Activated CD8-positive, alpha-beta memory T cell treated with anti-CD3 and anti-CD28 coated beads, Interleukin-2, amount 10 ng/mL, durations not matched to agents 7 days and 5 days (primary cell): Measurements from ENCODE around the gene CUL4A. TPM values are rescaled to one million over a fixed set of nuclear protein-coding genes. Genes with fewer than 3 reads are reported as not detected.

ENCODE experiments used
- ATAC-seq: fragments of 150-1000 bp; cut with Tn5 transposase; one replicate; pipeline ENCODE4 v1.10.0; 2021; ENCODE audit warnings: moderate library complexity
- CTCF ChIA-PET: fragments of 350-600 bp; sonication (Branson Sonifier 250); formaldehyde crosslinking; loops from one replicate; lab custom pipeline; 2021; ENCODE audit warnings: antibody characterized with exemption; lab: Charles Lee
- DNase-seq: peaks from one replicate; pipeline ENCODE4 v3.0.0-alpha.2; 2020
- H3K27ac Mint-ChIP-seq: one replicate; pipeline ENCODE4 v1.8.0; 2021; ENCODE audit warnings: mild to moderate bottlenecking, mixed read lengths
- H3K27me3 Mint-ChIP-seq: one replicate; pipeline ENCODE4 v1.8.0; 2021; ENCODE audit warnings: mixed read lengths
- H3K36me3 Mint-ChIP-seq: one replicate; pipeline ENCODE4 v1.8.0; 2021; ENCODE audit warnings: mild to moderate bottlenecking, mixed read lengths
- H3K4me1 Mint-ChIP-seq: one replicate; pipeline ENCODE4 v1.8.0; 2021; ENCODE audit warnings: mixed read lengths
- H3K4me3 Mint-ChIP-seq: one replicate; pipeline ENCODE4 v1.8.0; 2021; ENCODE audit warnings: mild to moderate bottlenecking, moderate library complexity, mixed read lengths
- H3K9me3 Mint-ChIP-seq: one replicate; pipeline ENCODE4 v1.8.0; 2022; ENCODE audit warnings: low read depth, mixed read lengths
- total RNA-seq, 2 experiments: library from RNA; stranded (reverse); gene quantifications; one replicate each; pipeline ENCODE4 v1.2.3, GENCODE V29; 2021

CUL4A gene
- total RNA-seq, 2 experiments from 2014 or later, result 73.8 to 76.0 TPM

GRCh38 chr13:113186061-113186900 is 23.1 kb upstream of the CUL4A start:
- CTCF ChIA-PET, result interaction anchor here (0.6 to 4.0 kb wide), 3 partner anchors 17 to 23 kb away, joined by 3 to 18 read pairs (median 4); partner anchors contain the start of genes CUL4A and PCID2
- Mint-ChIP-seq H3K36me3 (peaks cover 57% of the 10 kb centered on the region), H3K27me3 (no peaks in the 10 kb centered on the region), H3K4me1 (peaks cover 60% of the 10 kb centered on the region), H3K4me3 (peak overlapping the region; percentile 23), H3K9me3 (peaks cover 2% of the 10 kb centered on the region), H3K27ac (peak overlapping the region; percentile 63)
- DNase-seq (no peak), ATAC-seq (peak; percentile 35)

- Mint-ChIP-seq H3K4me3 (no peak overlapping the region), H3K27ac (peak overlapping the region; percentile 56)
Measured at GRCh38 chr13:113187263-113187669, 22.1 kb upstream of the CUL4A start.

GRCh38 chr13:113187883-113188665 is 21.3 kb upstream of the CUL4A start:
- peaks cover 53% of the 10 kb centered on the region for H3K4me1 Mint-ChIP-seq
- H3K9me3 Mint-ChIP-seq, result peaks cover 2% of the 10 kb centered on the region
- H3K27me3 Mint-ChIP-seq, result no peaks in the 10 kb centered on the region
- CTCF ChIA-PET, result no interaction called here
- H3K36me3 Mint-ChIP-seq, result peaks cover 52% of the 10 kb centered on the region
- peak overlapping the region; percentile 33 for H3K27ac Mint-ChIP-seq
- DNase-seq, result no peak
- ATAC-seq, result no peak
- no peak overlapping the region for H3K4me3 Mint-ChIP-seq

More at GRCh38 chr13:113187263-113187669, 22.1 kb upstream of the CUL4A start:
- peaks cover 2% of the 10 kb centered on the region for H3K9me3 Mint-ChIP-seq
- ATAC-seq (peak; percentile 28), DNase-seq (peak; percentile 55)
- H3K4me1 Mint-ChIP-seq, result peaks cover 56% of the 10 kb centered on the region
- H3K27me3 Mint-ChIP-seq, result no peaks in the 10 kb centered on the region
- H3K36me3 Mint-ChIP-seq, result peaks cover 54% of the 10 kb centered on the region
- CTCF ChIA-PET, result interaction anchor here (0.6 to 4.0 kb wide), 3 partner anchors 16 to 279 kb away, joined by 3 to 18 read pairs (median 4); partner anchors contain the start of genes CUL4A and PCID2

GRCh38 chr13:113190181-113190580 is 19.2 kb upstream of the CUL4A start:
- ATAC-seq, result no peak
- H3K36me3 Mint-ChIP-seq, result peaks cover 46% of the 10 kb centered on the region
- peaks cover 2% of the 10 kb centered on the region for H3K9me3 Mint-ChIP-seq
- H3K4me1 Mint-ChIP-seq, result peaks cover 36% of the 10 kb centered on the region
- H3K27me3 Mint-ChIP-seq, result no peaks in the 10 kb centered on the region
- H3K4me3 Mint-ChIP-seq, result no peak overlapping the region
- DNase-seq, result no peak
- no peak overlapping the region for H3K27ac Mint-ChIP-seq
- CTCF ChIA-PET, result no interaction called here

- Mint-ChIP-seq H3K27me3 (no peaks in the 10 kb centered on the region), H3K36me3 (peaks cover 46% of the 10 kb centered on the region), H3K4me3 (no peak overlapping the region), H3K27ac (no peak overlapping the region), H3K4me1 (peaks cover 19% of the 10 kb centered on the region), H3K9me3 (peaks cover 2% of the 10 kb centered on the region)
- DNase-seq, result no peak
- ATAC-seq, result no peak
- CTCF ChIA-PET, result no interaction called here
Measured at GRCh38 chr13:113192279-113192678, 17.1 kb upstream of the CUL4A start.

- no peak for DNase-seq
- ATAC-seq, result no peak
- Mint-ChIP-seq H3K4me1 (peaks cover 13% of the 10 kb centered on the region), H3K27me3 (no peaks in the 10 kb centered on the region), H3K4me3 (no peak overlapping the region), H3K27ac (peak overlapping the region; percentile 18), H3K9me3 (peaks cover 2% of the 10 kb centered on the region), H3K36me3 (peaks cover 46% of the 10 kb centered on the region)
- CTCF ChIA-PET, result no interaction called here
Measured at GRCh38 chr13:113192902-113193301, 16.5 kb upstream of the CUL4A start.

- DNase-seq (no peak), ATAC-seq (no peak)
- Mint-ChIP-seq H3K27ac (no peak overlapping the region), H3K4me1 (no peaks in the 10 kb centered on the region), H3K27me3 (no peaks in the 10 kb centered on the region), H3K36me3 (peaks cover 34% of the 10 kb centered on the region), H3K9me3 (no peaks in the 10 kb centered on the region), H3K4me3 (no peak overlapping the region)
- CTCF ChIA-PET, result no interaction called here
Measured at GRCh38 chr13:113195360-113195759, 14.1 kb upstream of the CUL4A start.

- Mint-ChIP-seq H3K36me3 (peaks cover 30% of the 10 kb centered on the region), H3K27me3 (no peaks in the 10 kb centered on the region)
- ATAC-seq, result no peak
Measured at GRCh38 chr13:113196970-113197737, 12.3 kb upstream of the CUL4A start.

GRCh38 chr13:113201815-113202214 is 7.6 kb upstream of the CUL4A start:
- Mint-ChIP-seq H3K9me3 (no peaks in the 10 kb centered on the region), H3K4me3 (no peak overlapping the region), H3K27me3 (no peaks in the 10 kb centered on the region), H3K36me3 (peaks cover 34% of the 10 kb centered on the region), H3K4me1 (peaks cover 44% of the 10 kb centered on the region), H3K27ac (no peak overlapping the region)
- CTCF ChIA-PET, result no interaction called here
- no peak for ATAC-seq
- DNase-seq, result no peak

More at GRCh38 chr13:113196970-113197737, 12.3 kb upstream of the CUL4A start:
- Mint-ChIP-seq H3K4me1 (peaks cover 3% of the 10 kb centered on the region), H3K9me3 (no peaks in the 10 kb centered on the region), H3K4me3 (no peak overlapping the region), H3K27ac (no peak overlapping the region)
- CTCF ChIA-PET, result interaction anchor here (2.1 kb wide), 1 partner anchor 10 kb away, joined by 4 read pairs; no protein-coding TSS in a partner anchor
- DNase-seq, result no peak

GRCh38 chr13:113202912-113203311 is 6.5 kb upstream of the CUL4A start:
- H3K27ac Mint-ChIP-seq, result peak overlapping the region; percentile 14

GRCh38 chr13:113203507-113204377 is 5.7 kb upstream of the CUL4A start:
- H3K4me3 Mint-ChIP-seq, result no peak overlapping the region
- CTCF ChIA-PET, result interaction anchor here (0.6 to 0.9 kb wide), 2 partner anchors 17 to 77 kb away, joined by 3 to 4 read pairs; no protein-coding TSS in a partner anchor

More at GRCh38 chr13:113202912-113203311, 6.5 kb upstream of the CUL4A start:
- H3K9me3 Mint-ChIP-seq, result no peaks in the 10 kb centered on the region
- no peak for DNase-seq
- no peaks in the 10 kb centered on the region for H3K27me3 Mint-ChIP-seq
- ATAC-seq, result no peak
- peaks cover 29% of the 10 kb centered on the region for H3K36me3 Mint-ChIP-seq
- H3K4me1 Mint-ChIP-seq, result peaks cover 53% of the 10 kb centered on the region
- no peak overlapping the region for H3K4me3 Mint-ChIP-seq
- CTCF ChIA-PET, result interaction anchor here (0.9 kb wide), 1 partner anchor 76 kb away, joined by 3 read pairs; no protein-coding TSS in a partner anchor

GRCh38 chr13:113204378-113204734 is 5.1 kb upstream of the CUL4A start:
- ATAC-seq, result no peak
- peaks cover 53% of the 10 kb centered on the region for H3K4me1 Mint-ChIP-seq
- H3K4me3 Mint-ChIP-seq, result no peak overlapping the region
- peaks cover 23% of the 10 kb centered on the region for H3K36me3 Mint-ChIP-seq
- CTCF ChIA-PET, result no interaction called here
- H3K9me3 Mint-ChIP-seq, result no peaks in the 10 kb centered on the region
- no peaks in the 10 kb centered on the region for H3K27me3 Mint-ChIP-seq
- DNase-seq, result no peak
- no peak overlapping the region for H3K27ac Mint-ChIP-seq

More at GRCh38 chr13:113203507-113204377, 5.7 kb upstream of the CUL4A start:
- peaks cover 26% of the 10 kb centered on the region for H3K36me3 Mint-ChIP-seq
- H3K9me3 Mint-ChIP-seq, result no peaks in the 10 kb centered on the region
- ATAC-seq, result no peak
- H3K27me3 Mint-ChIP-seq, result no peaks in the 10 kb centered on the region
- no peak for DNase-seq
- H3K27ac Mint-ChIP-seq, result peak overlapping the region; percentile 14
- peaks cover 53% of the 10 kb centered on the region for H3K4me1 Mint-ChIP-seq
